ENCODE results near the gene AMIGO1.

The AMIGO1 gene

DNA sequence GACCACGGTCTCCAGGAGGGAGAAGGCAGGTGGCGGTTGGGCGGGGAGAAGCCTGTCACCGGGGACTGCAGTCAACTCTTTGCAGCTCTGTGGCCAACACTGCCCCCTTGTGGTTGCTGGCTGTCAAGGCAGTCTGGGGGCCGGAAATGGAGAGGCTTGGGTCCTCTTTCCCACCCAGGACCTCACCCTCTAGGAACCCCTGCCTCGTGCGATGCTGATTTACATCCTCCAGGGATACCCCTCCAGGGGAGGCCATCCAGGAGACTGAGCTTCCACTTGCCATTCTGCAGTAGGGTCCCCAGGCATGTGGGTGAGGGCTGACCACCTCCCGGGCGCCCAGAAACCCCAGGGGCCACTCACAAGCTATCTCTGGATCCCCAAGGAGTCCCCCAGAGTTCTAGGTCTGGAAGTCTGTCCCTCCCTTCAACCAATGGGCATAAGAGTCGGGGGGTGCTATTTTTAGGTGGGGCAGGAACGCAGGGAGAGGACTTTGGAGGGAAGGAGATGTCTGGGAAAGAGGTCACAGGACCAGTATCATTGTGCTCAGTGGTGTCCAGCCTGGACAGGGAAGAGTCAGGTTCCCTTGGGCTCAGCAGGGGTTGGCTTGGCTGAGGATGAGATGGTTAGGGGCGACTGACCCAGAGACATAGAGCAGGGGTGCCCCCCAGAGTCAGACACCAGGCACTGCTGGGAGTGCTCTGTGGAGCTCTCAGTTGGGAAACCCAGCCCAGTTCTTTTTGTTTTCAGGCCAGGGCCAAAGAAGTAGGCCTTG lies 23.0 kb upstream of the AMIGO1 start:
- DNase-seq: peak; percentile 85

DNA sequence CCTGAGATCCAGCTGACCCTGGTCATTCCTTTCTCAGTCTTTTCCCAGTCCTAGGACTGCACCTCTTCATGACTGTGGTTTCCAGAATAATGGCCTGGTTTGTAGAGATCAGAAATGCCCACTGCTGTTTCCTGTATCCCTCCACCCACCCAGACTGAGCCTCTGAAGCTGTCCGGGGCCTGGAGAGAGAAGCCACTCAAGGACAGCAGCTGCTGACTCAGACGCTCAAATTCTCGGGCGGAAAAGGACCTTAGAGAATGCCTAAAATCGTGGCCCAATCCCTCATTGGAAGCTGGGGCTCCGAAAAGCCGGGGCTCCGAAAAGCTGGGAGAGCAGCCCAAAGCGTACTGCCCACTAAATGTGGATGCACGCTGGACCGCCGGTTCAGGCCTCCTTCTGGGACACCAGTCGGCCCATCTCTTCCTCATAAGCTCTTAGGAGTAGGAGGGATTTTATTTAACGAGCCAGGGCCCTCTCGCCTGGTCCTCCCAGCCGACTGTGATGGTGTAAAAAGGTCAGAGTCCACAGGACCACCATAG lies 22.4 kb upstream of the AMIGO1 start:
- no peak for DNase-seq

DNA sequence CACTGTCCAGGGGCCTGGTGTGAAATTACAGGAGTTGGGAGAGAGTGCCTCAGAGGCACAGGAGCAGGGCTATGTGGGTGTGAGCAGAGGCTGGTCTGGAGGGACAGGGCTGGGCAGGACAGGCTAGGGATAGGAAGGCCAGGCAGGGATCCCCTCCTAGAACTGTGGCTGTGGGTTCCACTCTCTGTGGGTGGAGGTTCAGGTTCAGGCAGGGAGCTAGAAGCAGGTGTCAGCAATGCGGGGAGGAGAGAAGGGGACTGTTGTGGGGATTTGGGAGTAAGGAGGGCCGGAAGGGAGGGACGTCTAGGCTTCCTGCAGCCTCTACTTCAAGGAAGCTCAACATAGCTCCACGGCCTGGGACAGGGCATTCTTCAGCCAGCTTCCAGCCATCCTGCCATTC lies 21.9 kb upstream of the AMIGO1 start:
- DNase-seq: no peak

DNA sequence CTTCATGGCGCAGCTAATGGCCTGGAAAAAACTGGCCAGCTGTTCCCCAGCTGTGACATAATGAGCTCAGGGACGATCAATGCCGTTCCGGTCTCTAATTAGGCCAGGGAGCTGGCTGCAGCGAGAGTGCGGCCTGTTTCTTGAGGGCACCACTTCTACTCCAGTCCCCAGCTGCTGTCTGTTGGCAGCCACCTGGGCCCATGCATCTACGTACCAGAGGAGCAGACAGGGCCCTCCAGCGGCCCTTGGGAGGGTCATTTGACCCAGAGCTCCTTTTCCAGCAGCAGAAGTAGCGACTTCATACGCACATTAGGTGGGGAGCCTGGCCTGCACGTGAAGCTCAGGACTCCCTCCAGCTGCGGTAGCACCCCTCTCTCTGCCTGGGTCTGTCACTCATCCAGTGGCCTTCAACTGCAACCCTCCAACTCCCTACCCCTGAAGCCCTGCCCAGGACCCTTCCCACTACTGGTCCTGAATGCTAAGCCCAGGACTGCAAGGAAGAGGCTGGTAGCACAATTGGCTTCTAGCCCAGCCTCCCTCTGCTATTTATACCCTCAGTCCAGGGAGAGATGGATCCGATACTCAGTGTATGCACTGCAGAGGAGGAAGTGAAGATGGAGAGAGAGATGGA lies 21.0 kb upstream of the AMIGO1 start:
- DNase-seq: no peak

DNA sequence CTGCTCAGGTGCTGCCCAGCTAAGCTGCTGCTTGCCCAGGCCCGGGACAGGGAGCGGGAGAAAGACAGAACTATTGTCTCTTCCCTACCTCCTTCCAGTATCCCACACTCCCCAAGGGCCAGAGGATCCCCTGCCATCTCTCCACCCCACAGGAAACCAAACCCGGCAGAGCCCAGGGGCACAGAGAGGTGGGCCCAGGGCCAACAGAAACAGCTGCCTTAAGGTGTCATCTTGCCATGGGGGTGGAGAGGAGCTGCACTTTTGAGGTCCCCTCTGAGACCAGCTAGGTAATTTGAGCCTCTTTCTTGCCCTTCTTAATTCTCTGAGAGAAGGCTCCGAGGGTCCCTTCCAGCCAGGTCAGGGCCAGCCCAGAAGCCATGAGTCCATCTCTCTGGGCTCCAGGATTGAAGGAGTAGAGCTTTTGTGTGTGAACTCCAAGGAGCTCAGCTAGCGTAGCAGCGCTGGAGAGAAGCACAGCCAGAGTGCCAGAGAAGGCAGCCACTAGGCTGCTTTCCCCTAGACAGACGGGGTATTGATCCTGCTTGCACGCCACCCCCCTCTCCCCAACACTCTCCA lies 20.4 kb upstream of the AMIGO1 start:
- DNase-seq: no peak

DNA sequence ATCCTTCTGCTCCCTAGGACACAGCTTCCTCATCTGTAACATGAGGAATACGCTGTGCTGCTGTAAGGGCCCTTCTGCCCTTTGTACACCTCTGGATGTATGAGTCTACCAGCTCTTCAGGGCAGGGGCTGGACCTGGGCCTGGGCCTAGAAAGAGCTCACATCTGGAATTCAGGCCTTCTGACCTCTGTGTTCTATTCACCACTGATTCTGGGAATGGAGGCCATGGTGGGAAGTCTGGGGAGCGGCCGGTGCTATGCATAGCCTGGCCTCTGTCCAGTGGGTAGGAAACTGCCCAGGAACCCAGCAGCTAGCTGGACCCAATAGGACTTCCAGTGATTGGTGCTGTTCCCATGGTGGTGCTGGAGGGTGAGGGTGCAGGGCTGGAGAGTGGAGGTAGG lies 19.2 kb upstream of the AMIGO1 start:
- DNase-seq: no peak

DNA sequence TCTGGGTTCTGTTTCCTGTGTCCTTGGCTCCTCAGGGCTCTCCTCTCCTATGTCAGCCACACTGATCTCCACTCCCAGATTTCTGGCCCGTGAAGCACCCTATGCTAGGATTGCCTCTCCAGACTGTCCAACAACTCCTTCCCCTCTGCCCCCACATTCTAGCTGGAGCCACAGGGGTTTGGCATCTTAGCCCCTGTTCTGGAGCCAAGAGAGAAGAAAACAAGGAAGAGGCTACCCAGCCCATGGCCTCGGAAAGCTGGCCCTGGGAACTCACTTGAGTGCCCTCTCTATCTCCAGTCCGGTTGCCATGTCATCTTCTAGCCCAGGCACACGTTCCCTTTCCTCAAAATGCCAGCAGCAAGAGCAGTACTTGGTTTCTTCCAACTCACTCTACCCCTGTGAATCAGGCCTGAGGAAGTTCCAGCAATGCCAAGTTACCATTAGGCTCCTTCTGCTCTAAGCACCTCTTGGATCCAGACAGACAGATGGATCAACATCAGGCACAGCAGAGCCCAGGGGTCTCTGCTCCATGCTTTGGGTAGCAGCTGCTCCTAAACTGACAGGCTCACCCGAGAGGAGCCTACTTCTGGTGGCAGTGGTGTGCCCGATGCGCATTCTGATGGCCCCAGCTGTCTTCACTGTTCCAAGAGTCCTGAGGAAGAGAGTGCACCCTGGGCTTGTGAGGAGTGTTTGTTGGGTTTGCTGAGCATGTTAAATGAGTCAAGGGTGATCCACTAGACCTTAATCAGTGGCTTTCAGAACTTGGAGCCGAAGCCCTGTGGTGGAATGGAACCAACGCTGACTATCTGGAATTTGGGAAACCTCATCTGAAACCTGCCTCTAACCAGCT lies 18.5 kb upstream of the AMIGO1 start:
- DNase-seq: no peak

DNA sequence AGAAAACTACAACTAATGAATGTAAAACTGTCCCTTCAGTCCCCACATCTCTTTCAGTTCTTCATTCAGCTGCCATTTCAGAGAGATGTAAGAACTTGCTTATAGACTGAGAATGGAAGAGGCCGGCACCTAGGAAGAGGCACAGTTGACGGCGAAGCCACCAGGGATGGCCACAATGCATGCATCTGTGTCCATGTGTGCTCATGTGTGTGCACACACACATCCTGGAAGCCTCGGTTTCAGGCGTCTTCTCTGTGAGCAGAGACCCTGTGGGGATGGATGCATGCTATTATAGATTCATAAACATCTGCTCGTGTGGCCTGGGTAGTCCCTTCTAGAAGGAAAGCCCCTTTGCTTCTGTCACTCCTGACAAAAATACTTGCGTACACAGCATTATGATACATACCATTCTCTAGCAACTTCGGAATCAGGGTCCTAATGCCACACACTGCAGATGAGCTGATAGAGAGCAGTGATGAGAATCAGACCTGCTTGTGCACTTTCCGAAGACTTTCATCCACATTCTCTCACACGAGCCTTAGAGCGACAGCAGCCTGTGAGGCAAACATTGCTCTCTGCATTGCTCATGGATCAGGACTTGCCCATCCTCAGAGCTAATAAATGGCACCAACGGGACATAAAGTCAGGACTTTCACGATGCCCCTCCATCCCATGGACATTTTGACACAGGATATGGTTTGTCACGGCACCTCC lies 17.7 kb upstream of the AMIGO1 start:
- no peak for DNase-seq

DNA sequence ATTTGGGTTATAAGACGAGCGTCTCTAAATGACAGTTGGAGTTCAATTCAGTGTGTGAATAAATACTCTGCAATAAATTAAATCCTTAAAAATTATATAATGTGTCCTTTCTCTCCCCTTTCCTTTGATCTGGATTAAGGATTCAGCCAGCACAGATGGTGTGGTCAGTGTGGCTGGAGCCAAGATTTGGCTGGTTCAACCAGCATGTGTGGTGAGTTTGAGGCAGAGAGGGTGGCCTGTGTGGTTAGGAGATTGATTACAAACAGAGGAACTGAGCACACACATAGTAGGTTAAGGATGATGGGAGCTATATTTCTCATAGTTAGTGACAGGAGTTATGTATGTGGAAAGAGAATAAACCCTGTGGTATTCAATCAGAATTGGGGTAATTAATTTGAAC lies 14.2 kb upstream of the AMIGO1 start:
- DNase-seq: no peak

DNA sequence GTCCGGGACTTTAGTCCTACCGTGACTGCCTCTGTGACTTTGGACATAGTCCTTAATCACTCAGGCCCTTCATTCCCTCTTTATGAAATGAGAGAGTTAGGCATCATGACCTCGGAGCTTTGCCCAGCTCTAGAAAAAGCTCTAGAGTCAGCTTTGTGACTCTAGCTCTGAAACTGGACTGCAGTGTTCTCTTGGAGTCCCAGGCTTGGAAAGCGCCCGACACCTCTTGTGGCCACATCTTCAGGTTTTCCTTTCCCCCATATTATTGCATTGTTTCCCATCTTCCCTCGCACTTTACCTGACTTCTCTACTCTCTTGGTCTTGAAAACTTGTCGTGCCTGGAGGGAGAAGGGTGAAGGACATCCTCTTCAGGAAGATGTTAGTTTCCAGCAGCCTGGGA lies 12.5 kb upstream of the AMIGO1 start:
- DNase-seq: no peak

DNA sequence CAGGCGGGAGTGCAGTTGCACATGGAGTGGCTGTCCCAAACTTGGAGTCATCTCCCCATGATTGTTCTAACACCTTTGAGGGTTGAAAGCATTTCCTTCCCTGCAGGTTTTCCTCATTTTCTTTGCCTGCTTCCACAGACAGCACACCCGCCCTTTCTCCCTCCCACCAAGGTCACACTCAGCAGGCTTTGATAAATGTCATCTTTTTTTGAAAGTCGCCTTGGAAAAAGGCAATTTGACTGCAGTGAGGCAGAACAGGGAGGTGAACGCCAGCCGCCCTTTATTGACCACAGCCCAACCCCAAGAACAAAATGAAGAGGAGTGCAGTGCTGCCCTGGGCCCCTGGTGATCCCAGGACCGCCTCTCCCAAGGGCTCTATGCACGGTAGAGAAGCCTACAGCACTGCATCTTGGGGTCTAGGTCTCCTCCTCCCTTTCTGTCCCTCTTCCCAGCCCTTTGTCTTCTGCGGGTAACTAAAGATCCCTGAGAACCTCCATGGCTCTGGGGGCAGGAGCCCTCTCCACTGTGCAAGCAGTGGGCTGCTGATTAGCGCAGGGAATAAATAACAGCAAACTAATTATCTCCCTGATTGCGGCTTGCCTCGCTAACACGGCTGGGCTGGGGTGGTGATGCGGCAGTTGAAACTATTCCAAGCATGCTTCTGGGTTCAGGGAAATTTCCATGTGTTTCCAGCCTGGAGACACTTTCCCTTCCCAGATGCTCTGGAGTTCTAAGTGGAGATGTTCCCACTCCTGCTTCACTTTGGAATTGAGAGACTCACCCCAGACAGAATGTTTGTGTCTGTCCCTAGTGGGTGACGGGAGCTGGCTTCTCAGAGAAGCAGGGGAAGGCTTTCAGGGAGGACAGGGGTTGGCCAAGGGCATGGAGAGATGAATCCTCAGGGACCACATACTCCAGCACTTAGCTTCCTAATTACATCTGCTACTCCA lies 11.8 kb upstream of the AMIGO1 start:
- DNase-seq: no peak

DNA sequence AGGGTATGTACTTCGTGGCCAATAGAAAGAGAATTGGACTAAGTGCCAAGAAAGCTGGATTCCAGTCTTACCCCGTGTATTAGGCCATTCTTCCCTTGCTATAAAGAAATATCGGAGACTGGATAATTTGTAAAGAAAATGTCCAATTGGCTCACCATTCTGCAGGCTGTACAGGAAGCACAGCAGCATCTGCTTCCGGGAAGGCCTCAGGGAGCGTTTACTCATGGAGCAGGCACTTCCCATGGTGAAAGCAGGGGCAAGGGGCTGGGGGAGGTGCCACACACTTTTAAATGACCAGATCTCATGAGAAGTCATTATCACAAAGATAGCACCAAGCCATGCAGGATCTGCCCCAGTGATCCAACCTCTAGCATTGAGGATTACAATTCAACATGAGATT lies 7.8 kb upstream of the AMIGO1 start:
- DNase-seq: no peak

DNA sequence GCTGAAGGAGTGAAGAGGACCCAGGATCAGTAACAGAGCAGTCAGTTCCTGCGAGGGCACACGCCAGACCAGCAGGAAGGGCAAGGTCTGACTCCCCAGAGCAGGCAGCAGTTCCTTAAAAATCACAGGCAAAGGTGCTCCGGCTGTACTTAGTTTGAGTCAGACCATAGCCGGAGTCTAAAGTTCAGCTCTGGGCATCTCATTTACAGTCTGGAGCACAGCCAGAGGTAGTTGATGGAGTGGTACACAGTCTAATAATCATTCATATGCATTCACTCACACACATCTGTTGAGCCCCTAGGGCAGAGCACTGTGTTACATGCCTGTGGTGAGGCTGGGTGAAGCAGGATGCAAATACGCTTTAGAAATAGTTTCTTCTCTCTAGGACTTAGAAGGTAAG lies 7.3 kb upstream of the AMIGO1 start:
- DNase-seq: no peak

DNA sequence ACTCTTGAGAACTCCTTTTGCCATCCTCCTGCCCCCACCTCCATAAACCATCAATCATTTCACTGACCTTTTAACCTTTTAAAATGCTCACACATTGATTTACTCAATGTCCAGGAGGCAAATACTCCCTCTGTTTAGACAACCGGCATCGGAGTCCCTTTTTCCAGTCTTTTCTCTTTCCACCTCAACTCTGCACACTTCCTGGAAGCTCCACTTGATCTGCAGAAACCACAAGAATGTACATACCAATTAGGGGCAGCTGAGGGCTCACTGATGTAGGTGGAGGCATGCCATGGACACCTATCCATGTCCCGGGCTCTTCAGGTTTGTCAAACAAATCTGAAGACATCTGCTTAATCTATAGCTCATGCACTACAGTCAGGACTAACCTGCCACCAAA lies 5.3 kb upstream of the AMIGO1 start:
- no peak for DNase-seq

DNA sequence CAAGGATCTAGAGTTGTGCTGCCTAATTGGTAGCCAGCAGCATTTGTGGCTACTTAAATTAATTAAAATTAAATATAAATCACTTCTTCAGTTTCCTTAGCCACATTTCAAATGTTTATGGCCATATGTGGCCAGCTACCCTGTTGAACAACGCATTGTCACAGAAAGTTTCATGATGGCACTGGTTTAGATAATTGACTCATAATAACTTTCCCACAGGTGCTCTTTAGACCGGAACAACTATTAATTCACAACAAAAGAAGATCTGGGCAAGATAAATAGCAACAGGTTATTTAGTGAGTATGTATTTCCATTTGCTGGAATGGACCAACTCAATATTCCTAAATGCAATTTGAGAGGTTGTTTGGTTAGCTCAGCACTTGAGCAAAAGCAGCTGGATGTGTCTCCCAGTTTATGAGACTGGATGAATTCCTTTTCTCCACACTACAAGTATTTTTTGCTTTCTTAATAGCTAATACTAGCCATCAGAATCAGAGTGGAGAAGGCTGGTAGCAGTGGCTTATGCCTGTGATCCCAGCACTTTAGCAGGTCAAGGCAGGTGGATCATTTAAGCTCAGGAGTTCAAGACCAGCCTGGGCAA lies 3.7 kb upstream of the AMIGO1 start:
- no peak for DNase-seq

DNA sequence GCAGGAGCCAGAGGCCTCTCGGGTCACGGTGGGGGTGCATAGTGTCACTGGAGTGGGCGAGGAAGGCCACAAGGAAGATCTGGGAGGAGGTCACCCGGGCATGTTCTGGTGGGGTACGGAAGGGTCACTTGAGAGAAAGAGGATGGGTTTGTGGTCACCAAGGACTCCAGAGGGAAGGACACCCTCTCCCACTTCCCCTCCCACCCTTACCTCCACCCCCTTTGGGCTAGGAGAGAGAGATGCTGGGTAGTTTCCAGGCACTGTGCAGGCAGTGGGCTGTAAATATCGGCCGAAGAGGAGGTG lies 703 bp downstream of the AMIGO1 start:
- no peak for DNase-seq

DNA sequence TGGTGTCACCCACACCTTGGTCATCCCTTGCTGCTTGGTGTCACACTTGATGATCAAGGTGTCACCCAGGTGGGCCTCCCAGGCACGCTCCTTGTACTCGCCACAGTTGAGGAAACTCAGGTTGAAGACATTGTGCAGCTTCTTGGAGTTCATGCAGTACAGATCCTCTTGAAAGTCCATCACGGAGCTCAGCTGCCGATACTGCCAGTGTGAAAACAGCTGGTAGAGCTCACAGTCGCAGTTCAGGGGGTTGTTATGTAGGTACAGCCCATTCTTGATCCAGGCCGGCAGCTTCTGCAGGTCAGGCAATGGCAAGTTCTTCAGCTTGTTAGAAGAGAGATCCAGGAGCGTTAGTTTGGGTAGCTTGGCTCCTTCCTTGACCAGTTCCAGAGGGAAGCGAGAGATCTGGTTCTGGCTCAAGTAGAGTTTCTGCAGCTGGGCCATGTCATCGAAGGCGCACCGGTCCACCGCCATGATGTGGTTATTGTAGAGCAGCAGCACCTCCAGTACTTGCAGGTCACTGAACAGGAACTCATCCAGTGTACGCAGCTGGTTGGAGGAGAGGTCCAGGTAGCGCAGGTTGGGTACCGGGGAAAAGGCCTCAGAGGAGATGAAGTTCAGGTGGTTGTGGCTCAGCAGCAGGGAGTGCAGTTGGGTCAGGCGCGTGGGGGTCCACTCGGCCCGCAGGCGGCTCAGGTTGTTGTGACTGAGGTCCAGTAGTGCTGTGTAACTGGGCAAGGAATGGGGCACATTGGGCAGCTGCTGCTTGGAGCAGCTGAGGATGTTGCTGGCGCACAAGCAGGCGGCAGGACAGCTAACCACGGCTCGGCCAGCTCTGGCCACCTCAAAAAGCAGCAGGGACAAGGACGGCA lies 1.3 kb downstream of the AMIGO1 start:
- no peak for DNase-seq

DNA sequence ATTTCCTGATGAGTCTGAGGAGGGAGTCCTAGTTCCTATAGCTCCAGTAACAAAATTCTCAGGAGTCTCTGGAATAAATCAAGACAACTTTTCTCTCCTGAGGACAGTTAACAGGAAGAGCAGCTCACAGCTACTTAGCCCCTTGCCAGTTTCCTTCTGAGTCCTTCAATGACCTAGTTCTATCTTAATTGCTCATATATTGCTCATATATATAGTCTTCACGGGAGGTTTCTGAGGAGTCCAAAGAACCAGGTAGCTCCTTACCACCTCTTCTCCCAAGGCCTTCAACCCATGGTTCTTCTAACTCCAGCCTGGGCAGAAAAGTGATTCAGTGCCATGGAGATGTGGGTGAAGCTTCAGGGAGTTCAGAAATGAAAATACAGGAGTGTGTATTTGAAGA lies 4.6 kb downstream of the AMIGO1 start:
- DNase-seq: no peak

DNA sequence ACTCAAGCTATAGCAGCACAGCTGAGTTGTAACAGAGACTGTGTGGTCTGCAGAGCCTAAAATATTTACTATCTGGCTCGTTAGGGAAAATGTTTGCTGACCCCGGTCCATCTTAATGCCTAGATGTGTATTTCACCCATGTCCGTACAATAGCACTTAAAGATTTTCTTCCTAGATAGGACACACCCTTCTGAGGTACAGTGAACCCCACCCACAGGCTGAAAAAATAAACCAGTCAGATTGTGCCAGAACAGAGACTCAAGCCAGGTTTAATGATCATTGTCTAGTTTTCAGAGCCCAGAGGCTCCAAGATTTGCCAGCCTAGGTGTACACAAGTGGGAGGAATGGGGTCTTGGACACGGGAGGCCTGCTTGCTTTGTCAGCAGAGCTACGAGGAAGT lies 5.6 kb downstream of the AMIGO1 start:
- no peak for DNase-seq

DNA sequence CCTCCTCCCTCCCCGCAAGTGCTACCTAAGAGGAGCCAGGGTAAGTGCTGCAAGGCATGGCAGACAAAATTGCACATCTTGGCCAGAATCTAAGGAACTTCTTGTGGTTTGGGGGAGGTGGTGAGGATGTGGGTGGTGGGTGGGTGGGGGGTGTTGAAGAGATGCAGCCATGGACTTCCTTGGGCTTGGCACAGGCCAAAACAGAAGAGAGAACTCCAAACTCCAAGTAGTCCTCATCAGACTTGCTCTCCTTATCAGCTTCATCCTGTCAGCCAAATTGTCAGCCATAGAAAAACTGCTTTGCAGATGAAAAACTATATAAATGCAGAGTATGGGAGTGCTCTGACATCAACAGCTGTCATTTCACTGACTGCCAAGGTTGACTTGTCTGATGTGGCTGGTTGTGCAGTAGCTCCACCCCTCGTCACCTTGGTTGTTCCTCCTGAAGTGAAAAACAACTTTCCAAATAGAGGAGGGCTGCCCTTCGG lies 7.1 kb downstream of the AMIGO1 start:
- DNase-seq: no peak
